ENCODE data around the gene MIDN.

DNA sequence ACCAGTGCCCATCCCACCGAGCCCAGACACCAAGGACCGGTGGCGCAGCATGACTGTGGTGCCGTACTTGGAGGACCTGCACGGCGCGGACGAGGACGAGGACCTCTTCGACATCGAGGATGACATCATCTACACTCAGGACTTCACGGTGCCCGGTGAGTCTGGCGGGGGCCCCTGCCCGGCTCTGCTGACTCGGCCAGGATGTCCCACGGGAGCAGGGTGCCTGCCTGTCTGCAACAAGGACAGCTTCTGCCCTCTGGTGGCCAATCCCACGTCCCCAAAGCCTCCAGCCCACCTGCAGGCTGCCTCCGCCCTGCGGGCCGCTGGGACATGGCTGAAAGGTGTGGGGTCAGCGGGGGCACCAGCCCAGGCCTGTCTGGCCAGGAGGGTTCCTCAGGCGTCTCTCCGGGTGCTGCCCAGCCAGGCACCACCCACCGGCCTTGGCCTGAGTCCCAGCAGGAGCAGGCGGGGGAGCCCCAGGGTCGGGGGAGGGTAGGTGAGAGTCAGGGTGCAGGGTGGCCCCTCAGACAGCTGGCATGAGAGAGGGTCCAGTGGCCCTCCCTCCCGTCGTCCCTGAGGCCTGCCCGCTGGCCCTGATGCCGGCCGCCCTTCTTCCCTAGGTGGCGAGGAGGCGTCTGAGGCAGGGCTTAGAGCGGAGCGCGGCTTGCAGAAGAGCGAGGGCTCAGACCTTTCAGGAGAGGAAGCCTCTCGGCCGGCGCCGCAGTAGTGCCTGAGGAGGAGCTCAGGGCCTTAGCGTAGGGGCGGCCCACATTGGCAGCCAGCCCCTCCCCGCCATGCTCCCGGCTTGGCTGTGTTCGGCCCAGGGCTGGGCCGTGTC, 25.1 kb upstream of the MIDN start:
- TF ChIP-seq CTCF (IDR thresholded peaks at IDR 0.05) (peak; percentile 52; the same call in 2 of the 3 replicates), SREBF2 (IDR thresholded peaks at IDR 0.05) (no peak)

Measured in A549 (cell line).